ENCODE results near the gene SLC12A6. TPM values are rescaled to one million over a fixed set of nuclear protein-coding genes. Genes with fewer than 3 reads are reported as not detected.
"Not testable (repeated sequence)": the region's sequence is repeated elsewhere in the genome, so short reads cannot be mapped to it uniquely, and the experiment has no call there.

Gene SLC12A6
- total RNA-seq, 1 experiment from 2014 or later = 15.1 TPM

- H3K27ac ChIP-seq (ENCODE audit: low read depth, low read length); H4K20me1 ChIP-seq (ENCODE audit: insufficient read depth); H3K27me3 ChIP-seq (ENCODE audit: insufficient read depth, low read length); CTCF ChIA-PET; intact Hi-C loops (cut with micrococcal nuclease); H2AFZ ChIP-seq (ENCODE audit: low read depth, low read length, poor library complexity, severe bottlenecking); RAD21 ChIA-PET (ENCODE audit: low non-redundant PET in 1 of 2, low total read pairs in 2 of 2, uncharacterized antibody in 2 of 2, unreplicated experiment in 2 of 2); ATAC-seq; BruUV-seq (replicated peaks); POLR2A ChIA-PET; H3K4me1 ChIP-seq (ENCODE audit: control insufficient read depth in 1 of 2, insufficient read depth in 2 of 2, low read length in 2 of 2); H3K9me2 ChIP-seq (ENCODE audit: insufficient read depth); H3K4me3 ChIP-seq (replicated peaks in 1 of 2; ENCODE audit: low read depth in 1 of 2, low read length in 2 of 2); DNase-seq (ENCODE audit: low read depth, low spot score); H3K9me3 ChIP-seq (ENCODE audit: control insufficient read depth in 1 of 2, insufficient read depth in 1 of 2, low read depth in 1 of 2, low read length in 2 of 2); H3K79me2 ChIP-seq (ENCODE audit: insufficient read depth, low read length); H3K4me2 ChIP-seq (ENCODE audit: low read length); H3K36me3 ChIP-seq (ENCODE audit: control insufficient read depth in 1 of 2, insufficient read depth in 2 of 2, low read length in 2 of 2); H3K9ac ChIP-seq (ENCODE audit: low read length): not testable (repeated sequence)
Observed at GRCh38 chr15:34380491-34380890, 42.9 kb upstream of the SLC12A6 start.

- Histone ChIP-seq H3K79me2 (ENCODE audit: insufficient read depth, low read length) (no peaks in the 10 kb centered on the region), H2AFZ (ENCODE audit: low read depth, low read length, poor library complexity, severe bottlenecking) (no peak overlapping the region), H3K27ac (ENCODE audit: low read depth, low read length) (no peak overlapping the region), H3K4me1 (ENCODE audit: control insufficient read depth in 1 of 2, insufficient read depth in 2 of 2, low read length in 2 of 2) (no peaks in the 10 kb centered on the region), H3K9me3 (ENCODE audit: control insufficient read depth in 1 of 2, insufficient read depth in 1 of 2, low read depth in 1 of 2, low read length in 2 of 2) (no peaks in the 10 kb centered on the region), H4K20me1 (ENCODE audit: insufficient read depth) (no peaks in the 10 kb centered on the region), H3K36me3 (ENCODE audit: control insufficient read depth in 1 of 2, insufficient read depth in 2 of 2, low read length in 2 of 2) (no peaks in the 10 kb centered on the region), H3K27me3 (ENCODE audit: insufficient read depth, low read length) (no peaks in the 10 kb centered on the region), H3K9me2 (ENCODE audit: insufficient read depth) (no peaks in the 10 kb centered on the region), H3K9ac (ENCODE audit: low read length) (no peak overlapping the region), H3K4me3 (replicated peaks in 1 of 2; ENCODE audit: low read depth in 1 of 2, low read length in 2 of 2) (no peak overlapping the region), H3K4me2 (ENCODE audit: low read length) (no peak overlapping the region)
- POLR2A ChIA-PET = no interaction called here
- BruUV-seq (replicated peaks) = no TSS peak
- ATAC-seq (no peak), DNase-seq (ENCODE audit: low read depth, low spot score) (no peak)
- intact Hi-C loops (cut with micrococcal nuclease) = no loop called here
- TF ChIP-seq ZFX (IDR thresholded peaks at IDR 0.05) = no peak
- no peak for TF ChIP-seq EGR1 (IDR thresholded peaks at IDR 0.05; ENCODE audit: low read depth)
- TF ChIP-seq EZH2 (IDR thresholded peaks at IDR 0.05) = no peak
- no peak for TF ChIP-seq CBX3 (IDR thresholded peaks at IDR 0.05; ENCODE audit: low read depth)
- TF ChIP-seq RAD21 (IDR thresholded peaks at IDR 0.05; ENCODE audit: low read depth) = no peak
- TF ChIP-seq FOSL1 (IDR thresholded peaks at IDR 0.05; ENCODE audit: low read depth) = no peak
- TF ChIP-seq JUND (IDR thresholded peaks at IDR 0.05) = no peak
- TF ChIP-seq MAX (IDR thresholded peaks at IDR 0.05) = no peak
- TF ChIP-seq ATF3 (IDR thresholded peaks at IDR 0.05) = no peak
- TF ChIP-seq POLR2A (IDR thresholded peaks at IDR 0.05; ENCODE audit: borderline replicate concordance, extremely low read depth, insufficient read depth, insufficient read length) = no peak
- TF ChIP-seq REST (IDR thresholded peaks at IDR 0.05; ENCODE audit: low read depth) = no peak
- TF ChIP-seq SP1 (IDR thresholded peaks at IDR 0.05; ENCODE audit: low read depth) = no peak
- TF ChIP-seq ELF1 (IDR thresholded peaks at IDR 0.05; ENCODE audit: borderline replicate concordance, low read depth) = no peak
- TF ChIP-seq SRF (IDR thresholded peaks at IDR 0.05; ENCODE audit: low read depth) = no peak
- CTCF ChIA-PET = no interaction called here
- RAD21 ChIA-PET (ENCODE audit: low non-redundant PET in 1 of 2, low total read pairs in 2 of 2, uncharacterized antibody in 2 of 2, unreplicated experiment in 2 of 2) = no interaction called here
Observed at GRCh38 chr15:34376856-34377255, 39.3 kb upstream of the SLC12A6 start.

- H3K4me1 ChIP-seq (ENCODE audit: control insufficient read depth in 1 of 2, insufficient read depth in 2 of 2, low read length in 2 of 2); POLR2A ChIA-PET; H3K4me2 ChIP-seq (ENCODE audit: low read length); DNase-seq (ENCODE audit: low read depth, low spot score); H3K27ac ChIP-seq (ENCODE audit: low read depth, low read length); H2AFZ ChIP-seq (ENCODE audit: low read depth, low read length, poor library complexity, severe bottlenecking); H3K79me2 ChIP-seq (ENCODE audit: insufficient read depth, low read length); ATAC-seq; H3K9me2 ChIP-seq (ENCODE audit: insufficient read depth); H4K20me1 ChIP-seq (ENCODE audit: insufficient read depth); H3K36me3 ChIP-seq (ENCODE audit: control insufficient read depth in 1 of 2, insufficient read depth in 2 of 2, low read length in 2 of 2); H3K9me3 ChIP-seq (ENCODE audit: control insufficient read depth in 1 of 2, insufficient read depth in 1 of 2, low read depth in 1 of 2, low read length in 2 of 2); RAD21 ChIA-PET (ENCODE audit: low non-redundant PET in 1 of 2, low total read pairs in 2 of 2, uncharacterized antibody in 2 of 2, unreplicated experiment in 2 of 2); intact Hi-C loops (cut with micrococcal nuclease); H3K9ac ChIP-seq (ENCODE audit: low read length); BruUV-seq (replicated peaks); H3K27me3 ChIP-seq (ENCODE audit: insufficient read depth, low read length); H3K4me3 ChIP-seq (replicated peaks in 1 of 2; ENCODE audit: low read depth in 1 of 2, low read length in 2 of 2): not testable (repeated sequence)
- CTCF ChIA-PET = interaction anchor here (1.1 kb wide), 1 partner anchor 17 kb away, joined by 3 read pairs; no protein-coding TSS in a partner anchor
Observed at GRCh38 chr15:34375541-34375940, 38.0 kb upstream of the SLC12A6 start.
